ENCODE measurements around the gene FAM219A.

The FAM219A gene

GRCh38 chr9:34431667-34432066, 26.7 kb downstream of the FAM219A start:
- DNase-seq (ENCODE audit: extremely low read depth, low read depth) = no peak
- TF ChIP-seq, protein P1, sequence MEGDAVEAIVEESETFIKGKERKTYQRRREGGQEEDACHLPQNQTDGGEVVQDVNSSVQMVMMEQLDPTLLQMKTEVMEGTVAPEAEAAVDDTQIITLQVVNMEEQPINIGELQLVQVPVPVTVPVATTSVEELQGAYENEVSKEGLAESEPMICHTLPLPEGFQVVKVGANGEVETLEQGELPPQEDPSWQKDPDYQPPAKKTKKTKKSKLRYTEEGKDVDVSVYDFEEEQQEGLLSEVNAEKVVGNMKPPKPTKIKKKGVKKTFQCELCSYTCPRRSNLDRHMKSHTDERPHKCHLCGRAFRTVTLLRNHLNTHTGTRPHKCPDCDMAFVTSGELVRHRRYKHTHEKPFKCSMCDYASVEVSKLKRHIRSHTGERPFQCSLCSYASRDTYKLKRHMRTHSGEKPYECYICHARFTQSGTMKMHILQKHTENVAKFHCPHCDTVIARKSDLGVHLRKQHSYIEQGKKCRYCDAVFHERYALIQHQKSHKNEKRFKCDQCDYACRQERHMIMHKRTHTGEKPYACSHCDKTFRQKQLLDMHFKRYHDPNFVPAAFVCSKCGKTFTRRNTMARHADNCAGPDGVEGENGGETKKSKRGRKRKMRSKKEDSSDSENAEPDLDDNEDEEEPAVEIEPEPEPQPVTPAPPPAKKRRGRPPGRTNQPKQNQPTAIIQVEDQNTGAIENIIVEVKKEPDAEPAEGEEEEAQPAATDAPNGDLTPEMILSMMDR (IDR thresholded peaks at IDR 0.05; ENCODE audit: low read depth, low read length) = no peak

DNA sequence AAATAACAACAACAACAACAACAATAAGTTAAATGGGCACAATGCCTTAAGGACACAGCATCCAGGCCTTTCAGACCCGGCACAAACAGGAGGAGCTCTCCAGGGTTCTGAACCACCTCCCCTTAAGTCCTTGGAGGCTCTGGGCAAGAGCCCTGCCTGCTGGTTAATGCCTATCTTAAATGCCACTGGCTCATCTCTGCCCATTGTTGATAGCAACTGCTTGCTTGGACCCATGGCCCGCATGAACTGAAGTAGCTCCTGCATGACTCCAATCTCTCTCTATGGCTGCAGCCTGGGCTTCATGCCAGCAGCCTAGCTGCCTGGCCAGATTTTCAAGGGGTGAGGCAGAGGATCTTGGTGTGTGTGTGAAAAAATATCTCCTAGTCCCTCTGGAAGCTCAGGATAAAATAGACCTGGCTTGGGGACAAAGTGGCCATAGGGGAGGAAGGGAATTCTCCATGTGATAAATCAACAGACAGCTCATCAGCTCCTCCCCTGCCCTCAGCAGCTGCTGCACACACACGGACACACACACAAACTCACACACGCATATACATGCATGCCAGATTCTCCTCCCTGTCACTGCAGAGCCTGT, 27.4 kb downstream of the FAM219A start:
- TF ChIP-seq, protein P1 (IDR thresholded peaks at IDR 0.05; ENCODE audit: low read depth, low read length) = no peak
- peak; percentile 24 for DNase-seq (ENCODE audit: extremely low read depth, low read depth)

GRCh38 chr9:34428325-34428958, 29.9 kb downstream of the FAM219A start:
- TF ChIP-seq, protein P1 (IDR thresholded peaks at IDR 0.05; ENCODE audit: low read depth, low read length) = no peak
- DNase-seq (ENCODE audit: extremely low read depth, low read depth) = no peak

GRCh38 chr9:34426347-34427074, 31.9 kb downstream of the FAM219A start:
- TF ChIP-seq, protein P1 (IDR thresholded peaks at IDR 0.05; ENCODE audit: low read depth, low read length) = no peak
- no peak for DNase-seq (ENCODE audit: extremely low read depth, low read depth)

DNA sequence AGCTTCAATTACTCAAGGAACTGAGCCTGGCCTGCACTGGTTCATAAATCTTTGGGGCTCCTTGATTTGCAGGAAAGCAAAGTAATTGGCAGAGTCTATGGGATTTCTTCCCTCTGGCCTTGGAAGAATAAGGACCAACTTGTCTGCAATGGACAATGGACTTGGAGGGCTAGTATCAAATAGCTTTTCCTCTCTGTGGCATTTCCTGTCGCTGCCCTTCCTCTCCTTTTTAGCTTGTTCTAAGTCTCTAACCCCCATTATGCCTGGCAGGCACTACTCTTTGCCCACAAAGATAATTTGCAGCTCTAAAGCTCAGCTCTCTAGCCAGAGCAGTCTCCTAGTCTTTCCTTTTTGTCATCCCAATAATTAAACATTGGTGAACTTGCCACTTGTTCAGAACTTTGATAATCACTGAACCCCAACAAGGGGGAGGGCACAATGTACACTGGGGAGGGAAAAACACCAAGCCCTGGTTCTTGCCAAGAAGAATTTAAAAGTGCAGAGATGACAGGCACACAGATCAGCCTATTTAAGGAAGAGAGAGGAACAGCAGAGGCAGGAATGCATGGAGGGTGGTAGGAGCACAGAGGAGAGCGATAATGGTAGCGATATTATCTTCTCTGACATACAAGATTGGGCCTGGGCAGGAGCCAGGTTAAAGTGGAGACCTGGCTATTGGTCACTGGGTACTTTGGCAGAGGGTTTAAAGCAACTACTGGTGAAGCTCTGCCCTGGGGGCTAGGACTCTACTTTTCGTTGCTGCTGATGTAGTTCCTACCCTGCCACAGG, 38.5 kb downstream of the FAM219A start:
- TF ChIP-seq, protein P1 (IDR thresholded peaks at IDR 0.05; ENCODE audit: low read depth, low read length) = no peak
- DNase-seq (ENCODE audit: extremely low read depth, low read depth) = no peak

DNA sequence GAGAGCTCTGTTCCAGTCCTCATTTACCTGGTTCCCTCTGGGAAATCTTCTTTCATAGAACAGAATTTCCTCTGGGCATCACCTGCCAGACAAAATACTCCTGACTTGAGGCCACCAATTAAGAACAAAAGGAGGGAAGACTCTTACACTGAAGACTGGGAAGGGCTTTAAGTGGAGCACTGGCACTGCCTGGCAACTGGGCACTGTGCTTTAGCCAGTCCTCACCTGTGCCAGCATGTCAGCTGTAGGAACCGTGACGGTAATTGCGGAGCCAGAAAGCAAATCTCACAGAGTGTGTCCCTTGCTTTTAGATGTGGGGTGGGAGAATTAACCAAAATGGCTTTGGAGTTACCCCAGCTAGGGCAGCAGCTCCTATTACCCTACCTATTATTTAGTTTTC, 40.6 kb downstream of the FAM219A start:
- DNase-seq (ENCODE audit: extremely low read depth, low read depth) = no peak
- TF ChIP-seq, protein P1 (IDR thresholded peaks at IDR 0.05; ENCODE audit: low read depth, low read length) = no peak
